Neural progenitor cell (in vitro differentiated cells): Measurements from ENCODE around the gene DHX34.

Experiments
- EZH2phosphoT487 ChIP-seq: fragments of 200-600 bp; sonication (generic); IDR thresholded peaks from 2 replicates; pipeline ENCODE4 v1.6.1; 2017; ENCODE audit warnings: antibody characterized with exemption
- TF ChIP-seq, protein P1 (sequence below): fragments of 200-600 bp; sonication (generic); IDR thresholded peaks from 2 replicates; pipeline ENCODE4 v1.5.1; 2017; ENCODE audit warnings: antibody characterized with exemption, mild to moderate bottlenecking

DNA sequence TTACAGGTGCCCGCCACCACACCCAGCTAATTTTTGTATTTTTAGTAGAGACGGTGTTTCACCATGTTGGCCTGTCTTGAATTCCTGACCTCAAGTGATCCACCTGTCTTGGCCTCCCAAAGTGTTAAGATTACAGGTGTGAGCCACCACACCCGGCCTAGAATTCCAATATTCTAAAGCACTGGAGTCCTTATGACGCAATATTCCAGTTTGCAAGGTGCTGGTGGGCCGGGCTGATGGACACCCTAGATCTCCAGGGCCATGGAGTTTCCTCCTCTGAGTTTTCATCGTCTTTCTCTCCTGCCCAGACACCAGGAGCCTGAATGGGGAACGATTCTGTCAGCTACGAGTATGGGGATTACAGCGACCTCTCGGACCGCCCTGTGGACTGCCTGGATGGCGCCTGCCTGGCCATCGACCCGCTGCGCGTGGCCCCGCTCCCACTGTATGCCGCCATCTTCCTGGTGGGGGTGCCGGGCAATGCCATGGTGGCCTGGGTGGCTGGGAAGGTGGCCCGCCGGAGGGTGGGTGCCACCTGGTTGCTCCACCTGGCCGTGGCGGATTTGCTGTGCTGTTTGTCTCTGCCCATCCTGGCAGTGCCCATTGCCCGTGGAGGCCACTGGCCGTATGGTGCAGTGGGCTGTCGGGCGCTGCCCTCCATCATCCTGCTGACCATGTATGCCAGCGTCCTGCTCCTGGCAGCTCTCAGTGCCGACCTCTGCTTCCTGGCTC, 8.5 kb upstream of the DHX34 start:
- TF ChIP-seq, protein P1, sequence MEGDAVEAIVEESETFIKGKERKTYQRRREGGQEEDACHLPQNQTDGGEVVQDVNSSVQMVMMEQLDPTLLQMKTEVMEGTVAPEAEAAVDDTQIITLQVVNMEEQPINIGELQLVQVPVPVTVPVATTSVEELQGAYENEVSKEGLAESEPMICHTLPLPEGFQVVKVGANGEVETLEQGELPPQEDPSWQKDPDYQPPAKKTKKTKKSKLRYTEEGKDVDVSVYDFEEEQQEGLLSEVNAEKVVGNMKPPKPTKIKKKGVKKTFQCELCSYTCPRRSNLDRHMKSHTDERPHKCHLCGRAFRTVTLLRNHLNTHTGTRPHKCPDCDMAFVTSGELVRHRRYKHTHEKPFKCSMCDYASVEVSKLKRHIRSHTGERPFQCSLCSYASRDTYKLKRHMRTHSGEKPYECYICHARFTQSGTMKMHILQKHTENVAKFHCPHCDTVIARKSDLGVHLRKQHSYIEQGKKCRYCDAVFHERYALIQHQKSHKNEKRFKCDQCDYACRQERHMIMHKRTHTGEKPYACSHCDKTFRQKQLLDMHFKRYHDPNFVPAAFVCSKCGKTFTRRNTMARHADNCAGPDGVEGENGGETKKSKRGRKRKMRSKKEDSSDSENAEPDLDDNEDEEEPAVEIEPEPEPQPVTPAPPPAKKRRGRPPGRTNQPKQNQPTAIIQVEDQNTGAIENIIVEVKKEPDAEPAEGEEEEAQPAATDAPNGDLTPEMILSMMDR, result no peak
- no peak for TF ChIP-seq EZH2phosphoT487
